HG02763 (cell line): ENCODE results near the gene NBAS.
"Not testable (repeated sequence)": the region's sequence is repeated elsewhere in the genome, so short reads cannot be mapped to it uniquely, and the experiment has no call there.

ENCODE experiments used
- ATAC-seq: cut with Tn5 transposase; IDR thresholded peaks from one replicate; pipeline ENCODE4 v1.9.1; 2021; ENCODE audit warnings: mild to moderate bottlenecking, moderate library complexity; ENCODE audit not compliant: unreplicated experiment

NBAS gene

DNA sequence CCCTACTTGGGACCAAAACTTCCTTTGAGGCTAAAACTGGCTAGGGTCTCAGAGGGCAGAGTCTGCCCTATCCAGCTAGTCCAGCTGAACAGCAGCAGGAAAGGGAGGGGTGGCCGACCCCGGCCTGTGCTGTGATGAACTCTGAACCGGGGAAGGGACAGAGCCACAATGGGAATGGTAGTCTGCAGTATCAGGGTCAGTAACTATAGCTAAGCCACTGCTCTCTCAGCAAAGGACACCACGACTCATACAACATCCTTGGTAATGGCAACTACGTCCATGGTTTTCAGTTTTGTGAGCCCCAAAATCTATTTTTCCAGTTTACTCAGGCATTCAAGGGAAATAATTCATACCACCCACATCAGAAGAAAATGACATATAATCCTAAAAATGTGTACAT, 75.2 kb downstream of the NBAS start:
- ATAC-seq = no peak

DNA sequence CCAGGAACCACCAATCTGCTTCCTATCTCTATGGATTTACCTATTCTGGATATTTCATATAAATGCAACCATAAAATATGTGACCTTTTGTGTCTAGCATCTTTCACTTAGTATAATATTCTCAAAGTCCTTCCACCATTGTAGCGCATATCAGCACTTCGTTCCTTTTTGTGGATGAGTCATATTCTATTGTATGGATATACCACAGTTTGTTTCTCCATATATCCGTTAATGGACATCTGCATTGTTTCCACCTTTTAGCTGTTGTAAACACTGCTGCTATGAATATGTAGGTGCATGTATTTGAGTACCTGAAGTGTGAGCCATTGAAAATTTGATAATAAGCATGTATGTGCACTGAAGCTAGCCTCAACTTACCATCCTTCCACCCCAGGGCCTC, 80.1 kb downstream of the NBAS start:
- ATAC-seq = no peak

DNA sequence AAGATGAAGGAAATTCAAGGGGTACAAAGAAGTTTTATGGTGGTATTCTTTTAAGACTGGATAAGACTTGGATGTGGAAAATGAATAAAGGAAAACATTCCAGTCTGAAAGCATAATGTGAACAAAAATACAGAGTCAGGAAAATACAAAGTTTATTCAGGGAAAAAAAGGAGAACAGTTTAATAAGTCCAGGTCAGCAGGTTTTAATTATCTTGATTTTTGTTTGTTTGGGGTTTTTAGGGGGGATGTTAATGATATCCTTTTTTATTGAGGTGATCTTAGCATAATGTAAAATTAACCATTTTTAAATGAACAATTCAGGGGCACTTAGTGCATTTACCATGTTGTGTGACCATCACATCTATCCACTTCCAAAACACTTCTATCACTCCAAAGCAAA, 80.6 kb downstream of the NBAS start:
- no peak for ATAC-seq

DNA sequence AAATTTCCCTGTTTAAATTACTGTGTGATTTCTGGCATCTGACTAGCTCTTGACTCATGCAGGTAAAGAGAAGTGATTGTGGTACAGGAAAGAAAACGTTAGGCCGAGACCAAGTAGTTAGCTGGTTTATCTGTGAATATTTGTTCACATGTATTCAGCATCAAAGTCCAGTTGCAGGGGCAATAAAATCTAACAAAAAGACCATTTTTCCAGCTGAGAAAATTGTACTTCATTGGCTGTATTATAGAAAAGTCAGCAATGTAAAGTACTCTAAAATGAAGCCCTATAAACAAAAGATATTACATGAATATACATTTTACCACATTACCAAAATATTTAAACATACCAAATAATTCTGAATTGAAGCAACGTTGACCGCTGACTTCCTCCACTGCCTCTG, 88.3 kb downstream of the NBAS start:
- no peak for ATAC-seq

DNA sequence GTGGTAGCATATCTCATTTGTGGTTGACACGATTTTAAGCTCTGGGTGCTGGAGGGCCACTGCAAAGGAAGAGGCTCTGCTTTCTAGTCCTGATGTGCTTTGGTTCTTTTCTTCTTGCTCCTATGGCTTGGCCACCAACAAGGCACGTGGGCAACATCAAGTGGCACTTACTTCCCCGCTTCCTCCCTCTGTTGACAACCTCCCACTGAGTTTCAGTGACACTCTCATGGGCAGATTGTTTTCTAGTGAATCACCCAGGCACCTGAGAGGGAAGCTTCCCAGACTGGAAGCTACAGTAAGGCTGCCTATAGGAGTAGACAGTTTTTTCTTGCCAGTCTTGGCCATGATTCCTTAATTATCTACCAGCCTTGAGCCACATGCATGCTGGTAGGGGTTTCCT, 89.0 kb downstream of the NBAS start:
- ATAC-seq = no peak

DNA sequence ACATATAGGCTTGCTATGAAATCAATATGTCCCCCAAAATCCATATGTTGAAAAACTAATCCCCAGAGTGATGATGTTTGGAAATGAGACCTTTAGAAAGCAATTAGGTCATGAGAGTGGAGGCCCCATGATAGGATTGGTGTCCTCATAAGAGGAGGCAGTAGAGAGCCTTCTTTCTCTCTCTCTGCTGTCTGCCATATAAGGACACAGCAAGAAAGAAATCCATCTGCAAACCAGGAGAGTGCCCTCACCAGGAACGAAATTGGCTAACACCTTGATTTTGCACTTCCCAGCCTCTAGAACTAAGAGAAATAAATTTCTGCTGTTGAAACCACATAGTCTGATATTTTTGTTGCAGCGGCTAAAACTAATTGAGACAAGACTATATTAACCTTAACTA, 89.5 kb downstream of the NBAS start:
- no peak for ATAC-seq

DNA sequence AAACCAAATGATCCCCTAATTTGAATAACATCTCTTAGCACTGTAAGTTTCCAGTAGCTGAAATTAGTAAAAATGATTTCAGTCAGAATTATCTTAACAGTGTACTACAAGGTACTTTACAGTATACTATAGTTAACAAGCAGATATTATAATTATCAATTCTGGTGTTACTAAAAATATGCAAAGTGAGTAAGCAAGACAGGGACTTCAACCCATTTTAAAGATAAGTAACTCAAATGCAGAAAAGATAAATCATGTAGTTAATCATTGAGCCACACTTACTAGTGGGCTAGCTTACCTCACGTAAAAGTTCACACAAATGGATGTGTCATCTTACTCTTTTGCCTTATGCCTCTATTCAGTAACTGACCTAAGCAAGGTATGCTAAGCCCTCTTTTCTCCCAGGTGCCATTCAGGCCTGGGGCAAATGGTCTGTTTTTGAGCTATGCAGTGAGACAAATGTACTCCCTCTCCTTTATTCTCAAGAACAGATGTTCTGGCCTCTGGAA, 101.0 kb downstream of the NBAS start:
- no peak for ATAC-seq

DNA sequence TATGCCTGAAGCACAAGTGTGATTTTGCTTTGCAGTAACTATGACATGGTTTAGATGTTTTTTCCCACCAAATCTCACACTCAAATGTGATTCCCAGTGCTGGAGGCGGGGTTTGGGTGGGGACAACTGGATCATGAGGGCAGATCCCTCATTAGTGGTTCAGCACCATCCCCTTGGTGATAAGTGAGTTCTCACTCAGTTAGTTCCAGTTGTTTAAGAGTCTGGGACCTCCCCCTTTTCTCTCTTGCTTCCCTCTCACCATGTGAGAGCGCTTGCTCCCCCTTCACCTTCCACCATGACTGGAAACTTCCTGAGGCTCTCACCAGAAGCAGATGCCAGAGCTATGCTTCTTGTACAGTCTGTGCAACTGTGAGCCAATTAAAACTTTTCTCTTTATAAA, 102.9 kb downstream of the NBAS start:
- no peak for ATAC-seq

DNA sequence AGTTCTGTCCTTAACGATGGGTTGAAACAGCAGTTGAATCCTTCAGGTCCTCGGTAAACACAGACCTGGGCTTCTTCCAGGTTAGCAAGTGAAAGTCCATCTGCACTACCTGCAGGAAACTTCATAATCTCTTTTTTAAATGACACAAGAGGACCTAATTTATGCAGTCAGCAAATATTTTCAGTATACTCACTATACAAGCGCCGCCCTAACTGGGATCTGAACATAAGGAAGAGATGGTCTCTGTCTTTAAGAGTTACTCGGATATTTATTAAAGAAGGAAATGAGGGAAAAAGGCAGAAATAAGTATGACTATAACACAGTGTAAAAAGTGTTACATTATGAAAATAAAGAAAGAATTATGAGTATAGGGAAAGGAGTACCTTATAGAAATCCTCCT, 103.3 kb downstream of the NBAS start:
- no peak for ATAC-seq

DNA sequence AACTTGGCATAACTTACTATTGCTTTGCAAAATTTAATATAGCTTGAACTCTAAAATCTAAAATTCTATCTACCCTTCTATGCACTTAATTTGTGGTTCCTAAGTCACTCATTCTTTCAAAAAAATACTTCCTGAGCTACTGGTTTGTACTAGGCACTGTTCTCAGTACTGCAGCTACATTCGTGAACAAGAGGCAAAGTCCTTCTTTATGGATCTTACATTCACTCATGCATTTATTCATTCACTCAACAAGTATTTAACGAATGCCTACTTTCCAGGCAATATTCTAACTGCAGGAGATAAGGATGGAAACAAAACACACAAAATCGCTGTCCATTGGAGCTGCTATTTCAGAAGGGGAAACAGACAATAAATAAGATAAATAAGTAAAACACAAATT, 104.8 kb downstream of the NBAS start:
- no peak for ATAC-seq

DNA sequence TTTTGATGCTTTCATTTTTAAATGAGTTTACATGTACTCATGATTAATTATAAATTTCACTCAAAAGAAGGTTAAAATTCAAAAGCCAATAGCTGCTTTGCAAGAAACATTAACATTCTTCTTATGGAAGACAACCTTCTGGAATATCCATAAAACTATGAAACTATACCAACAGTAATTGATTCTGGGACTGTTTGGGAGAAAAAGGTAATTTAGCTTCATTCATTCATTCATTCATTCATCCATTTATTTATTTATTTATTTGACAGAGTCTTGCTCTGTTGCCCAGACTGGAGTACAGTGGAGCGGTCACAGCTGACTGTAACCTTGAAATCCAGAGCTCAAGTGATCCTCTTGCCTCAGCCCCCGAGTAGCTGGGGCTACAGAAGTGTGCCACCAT, 110.3 kb downstream of the NBAS start:
- ATAC-seq = no peak

DNA sequence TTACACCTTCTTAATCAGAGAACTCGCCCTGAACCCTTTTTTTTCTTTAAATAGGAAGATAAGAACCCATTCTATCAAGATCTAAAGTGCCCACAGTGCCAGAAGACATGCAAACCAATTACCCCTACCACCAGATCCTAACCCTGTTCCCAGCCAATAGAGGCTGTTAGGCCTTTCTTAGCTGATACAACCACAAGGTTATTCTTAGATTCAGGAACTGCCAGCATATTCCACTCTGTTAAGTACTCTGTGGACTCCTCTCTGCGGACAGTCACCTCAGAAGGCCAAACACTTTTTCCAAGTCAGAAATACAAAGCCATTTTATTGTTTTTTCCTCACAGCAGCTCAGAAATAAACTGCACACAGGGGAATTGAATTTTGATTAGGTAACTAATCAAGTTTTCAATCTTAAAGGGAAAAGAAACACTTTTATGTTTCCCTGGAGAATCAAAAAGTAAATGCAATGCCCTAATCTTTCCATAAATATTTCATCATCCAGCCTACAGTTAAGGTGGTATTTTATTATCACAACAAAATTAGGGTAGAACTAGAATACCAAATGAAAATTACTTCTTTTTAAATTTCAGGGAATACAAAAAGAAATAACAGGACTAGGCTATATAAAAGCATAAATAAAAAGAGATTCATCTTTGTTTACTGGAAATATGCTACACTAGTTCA, 111.4 kb downstream of the NBAS start:
- no peak for ATAC-seq

DNA sequence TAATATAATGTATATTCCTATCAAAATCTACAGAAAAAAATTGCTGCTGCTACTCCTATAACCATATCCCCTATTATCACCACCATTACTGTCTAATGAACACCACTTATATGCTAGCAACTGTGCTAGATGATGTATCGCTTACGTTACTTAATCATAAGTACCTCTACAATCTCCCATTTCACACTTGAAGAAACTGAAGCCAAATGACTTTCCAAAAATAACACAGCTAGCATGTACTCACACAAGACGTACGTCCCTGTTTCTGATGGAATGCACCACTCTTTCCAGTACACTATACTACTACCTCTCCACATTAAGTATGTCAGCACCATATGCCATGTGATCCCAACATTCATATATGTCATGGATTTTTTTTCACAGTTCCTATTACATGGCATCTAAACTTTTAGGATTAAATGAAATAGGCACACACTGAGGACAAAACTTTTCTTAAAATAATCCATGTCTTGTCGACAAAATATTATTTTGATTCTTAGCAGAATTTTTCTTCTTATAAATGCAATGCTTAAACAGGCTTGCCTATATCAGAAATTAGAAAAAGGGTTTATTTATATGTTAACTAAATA, 112.8 kb downstream of the NBAS start:
- ATAC-seq = no peak

DNA sequence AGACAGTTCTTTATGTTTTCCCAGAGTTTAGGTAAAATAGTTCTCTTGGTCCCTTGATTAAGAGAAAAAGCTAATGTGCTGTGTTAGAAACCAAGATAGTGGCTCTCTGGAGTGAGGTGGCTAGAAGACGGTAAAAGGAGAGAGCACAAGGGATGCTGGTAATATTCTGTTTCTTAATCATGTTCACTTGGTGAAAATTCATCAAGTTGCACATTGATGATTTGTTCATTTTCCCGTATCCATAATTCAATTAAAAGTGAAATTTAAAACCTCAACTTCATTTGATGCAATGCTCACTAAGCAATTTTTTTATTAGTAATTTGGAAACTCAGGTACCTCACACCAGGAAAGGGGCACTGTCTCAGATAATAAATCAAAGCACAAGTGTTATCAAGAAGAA, 113.8 kb downstream of the NBAS start:
- ATAC-seq = no peak

DNA sequence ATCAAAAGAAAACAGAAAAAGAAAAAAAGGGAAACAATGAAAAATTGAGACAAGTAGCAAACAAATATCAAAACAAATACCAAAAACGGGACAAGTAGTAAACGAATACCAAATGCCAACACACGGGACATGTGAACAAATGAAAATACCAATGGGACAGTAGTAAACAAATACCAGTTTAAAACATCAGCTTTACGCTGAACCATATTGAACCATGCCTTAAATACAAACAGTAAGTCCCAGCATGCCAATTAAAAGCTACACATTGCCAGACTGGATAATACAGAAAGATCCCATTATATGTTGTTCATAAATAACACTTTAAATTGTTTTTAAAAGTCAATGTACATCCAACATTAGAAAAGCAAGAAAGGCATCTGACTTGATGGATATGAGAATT, 114.2 kb downstream of the NBAS start:
- no peak for ATAC-seq

DNA sequence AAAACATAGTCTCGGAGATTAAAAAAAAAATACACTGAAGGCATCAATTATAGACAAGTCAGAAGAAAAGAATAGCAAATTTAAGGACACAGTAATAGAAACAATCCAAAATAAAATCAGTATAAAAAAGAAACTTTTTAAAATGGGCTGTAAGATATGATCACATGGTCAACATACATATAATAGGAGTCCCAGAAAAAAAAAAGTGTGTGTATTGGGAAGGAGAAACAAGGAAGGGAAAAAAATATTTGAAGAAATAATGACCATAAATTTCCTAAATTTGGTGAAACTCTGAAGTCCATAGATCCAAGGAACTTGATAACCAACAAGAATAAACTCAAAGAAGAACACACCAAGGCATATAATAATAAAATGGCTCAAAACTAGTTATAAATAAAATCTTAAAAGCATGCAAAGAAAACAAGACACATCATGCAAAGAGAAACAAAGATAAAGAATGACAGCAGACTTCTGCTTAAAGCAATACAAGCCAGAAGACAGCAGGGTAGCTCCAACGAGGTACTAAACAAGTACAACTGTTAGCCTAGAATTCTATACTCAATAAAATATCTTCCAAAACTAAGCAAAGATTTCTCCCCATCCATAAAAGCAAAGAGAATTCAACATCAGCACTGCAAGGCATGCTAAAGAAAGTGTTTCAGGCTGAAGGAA, 115.1 kb downstream of the NBAS start:
- no peak for ATAC-seq

DNA sequence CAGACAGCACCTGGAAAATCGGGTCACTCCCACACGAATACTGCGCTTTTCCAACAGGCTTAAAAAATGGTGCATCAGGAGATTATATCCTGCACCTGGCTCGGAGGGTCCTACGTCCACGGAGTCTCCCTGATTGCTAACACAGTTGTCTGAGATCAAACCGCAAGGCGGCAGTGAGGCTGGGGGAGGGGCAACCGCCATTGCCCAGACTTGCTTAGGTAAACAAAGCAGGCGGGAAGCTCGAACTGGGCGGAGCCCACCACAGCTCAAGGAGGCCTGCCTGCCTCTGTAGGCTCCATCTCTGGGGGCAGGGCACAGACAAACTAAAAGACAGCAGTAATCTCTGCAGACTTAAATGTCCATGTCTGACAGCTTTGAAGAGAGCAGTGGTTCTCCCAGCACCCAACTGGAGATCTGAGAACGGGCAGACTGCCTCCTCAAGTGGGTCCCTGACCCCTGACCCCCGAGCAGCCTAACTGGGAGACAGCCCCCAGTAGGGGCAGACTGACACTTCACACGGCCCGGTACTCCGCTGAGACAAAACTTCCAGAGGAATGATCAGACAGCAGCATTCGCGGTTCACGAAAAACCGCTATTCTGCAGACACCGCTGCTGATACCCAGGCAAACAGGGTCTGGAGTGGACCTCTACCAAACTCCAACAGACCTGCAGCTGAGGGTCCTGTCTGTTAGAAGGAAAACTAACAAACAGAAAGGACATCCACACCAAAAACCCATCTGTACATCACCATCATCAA, 121.2 kb downstream of the NBAS start:
- not testable (repeated sequence) for ATAC-seq

DNA sequence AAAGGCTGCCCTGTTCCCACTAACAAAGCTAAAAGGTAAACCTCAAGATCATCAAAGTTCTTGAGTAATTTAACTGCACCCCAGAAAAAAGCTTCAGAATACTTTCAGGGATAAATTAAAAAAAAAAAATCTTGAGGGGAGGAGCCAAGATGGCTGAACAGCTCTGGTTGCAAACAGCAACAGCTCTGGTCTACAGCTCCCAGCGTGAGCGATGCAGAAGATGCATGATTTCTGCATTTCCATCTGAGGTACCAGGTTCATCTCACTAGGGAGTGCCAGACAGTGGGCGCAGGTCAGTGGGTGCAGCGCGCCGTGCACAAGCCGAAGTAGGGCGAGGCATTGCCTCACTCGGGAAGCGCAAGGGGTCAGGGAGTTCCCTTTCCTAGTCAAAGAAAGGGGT, 121.8 kb downstream of the NBAS start:
- ATAC-seq = not testable (repeated sequence)

DNA sequence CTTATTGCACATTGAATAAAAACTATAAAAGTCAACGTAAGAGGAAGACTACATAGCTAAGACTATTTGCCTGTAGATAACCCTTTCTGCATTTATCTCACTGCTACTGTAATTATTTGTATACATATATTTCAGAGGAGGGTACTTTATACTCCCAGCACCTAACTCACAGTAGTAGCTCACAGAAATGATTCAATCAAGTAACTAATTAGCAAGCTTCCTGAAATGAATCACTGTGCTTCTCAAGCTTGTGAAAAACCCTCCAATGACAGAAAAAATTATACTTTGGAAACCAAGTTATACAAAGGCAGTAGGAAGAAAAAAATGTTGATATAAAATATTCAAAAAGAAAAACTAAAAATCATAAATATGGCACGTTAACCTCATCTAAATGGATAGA, 124.9 kb downstream of the NBAS start:
- no peak for ATAC-seq

DNA sequence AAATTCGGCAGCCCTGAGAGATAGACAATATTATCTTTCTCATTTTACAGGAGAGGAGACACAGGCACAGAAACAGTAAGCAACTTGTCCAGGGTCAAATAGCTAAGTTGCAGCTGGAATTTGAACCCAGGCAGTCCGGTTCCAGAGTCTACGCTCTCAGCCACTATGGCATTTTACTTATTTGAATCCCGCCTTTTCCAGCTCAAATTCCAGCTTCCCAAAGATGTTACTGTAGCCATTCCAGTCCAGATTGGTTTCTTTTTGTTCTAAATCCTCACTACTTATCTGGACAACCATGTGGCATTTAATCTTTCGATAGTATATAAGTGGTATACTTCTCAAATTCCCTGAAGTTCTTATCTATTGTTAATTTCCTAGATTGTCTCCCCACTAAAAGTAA, 125.7 kb downstream of the NBAS start:
- ATAC-seq = no peak

DNA sequence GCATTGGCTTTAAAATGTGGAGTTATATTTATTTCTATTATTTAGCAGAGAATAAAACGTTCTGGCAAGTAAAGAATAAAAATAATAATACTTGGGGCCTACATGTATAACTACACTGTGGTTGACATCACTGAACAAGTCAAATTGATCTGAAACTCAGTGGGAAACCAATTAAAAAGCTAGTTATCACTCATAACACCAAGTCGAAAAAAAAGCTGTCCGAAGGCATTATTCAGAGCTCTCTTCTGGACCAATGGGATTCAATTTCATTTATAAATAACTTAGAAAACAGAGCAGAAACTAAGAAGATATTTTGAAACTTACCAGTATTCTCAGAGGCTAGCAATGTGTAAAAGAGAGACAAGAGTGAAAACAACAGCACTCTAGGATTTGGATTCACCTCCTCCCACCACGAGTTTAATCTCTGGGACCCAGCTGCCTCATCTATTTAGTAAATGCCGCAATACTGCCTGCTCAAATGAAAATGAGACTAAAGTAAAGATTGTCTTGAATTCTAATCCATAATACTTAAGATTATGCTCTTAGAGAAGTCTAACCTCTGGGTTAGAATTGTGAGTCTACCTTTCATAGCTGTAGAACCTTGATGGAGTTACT, 128.4 kb downstream of the NBAS start:
- no peak for ATAC-seq
